Stomach smooth muscle (tissue), 2 donors: ENCODE results near the gene RGS5.

Source experiments
- H3K27ac ChIP-seq: one replicate; pipeline ENCODE4 v1.7.0; 2013; ENCODE audit warnings: mild to moderate bottlenecking, low read length, inconsistent platforms
- H3K27me3 ChIP-seq, 2 donors: one replicate each; pipeline ENCODE4 v1.7.0; 2013; ENCODE audit warnings: low read length in 2 of 2; ENCODE audit not compliant: insufficient read depth in 2 of 2, control insufficient read depth in 1 of 2
- H3K36me3 ChIP-seq, 2 donors: one replicate each; pipeline ENCODE4 v1.7.0; 2013; ENCODE audit warnings: low read length in 2 of 2; ENCODE audit not compliant: control insufficient read depth in 2 of 2, insufficient read depth in 2 of 2
- H3K4me1 ChIP-seq: one replicate; pipeline ENCODE4 v1.7.0; 2013; ENCODE audit warnings: low read length; ENCODE audit not compliant: control insufficient read depth, insufficient read depth
- H3K4me3 ChIP-seq, 2 donors: one replicate each; pipeline ENCODE4 v1.7.0; 2013; ENCODE audit warnings: low read length in 2 of 2
- H3K9ac ChIP-seq, 2 donors: one replicate each; pipeline ENCODE4 v1.7.0; 2013; ENCODE audit warnings: low read length in 2 of 2, mild to moderate bottlenecking in 1 of 2
- H3K9me3 ChIP-seq, 2 donors: one replicate each; pipeline ENCODE4 v1.7.0; 2013; ENCODE audit warnings: low read length in 2 of 2; ENCODE audit not compliant: control insufficient read depth in 2 of 2
- donor health status: healthy.
- donor health status: Pancreatic carcinoma.

Gene RGS5

GRCh38 chr1:163213626-163214025 lies 10.9 kb upstream of the RGS5 start:
- no peaks in the 10 kb centered on the region for H3K36me3 ChIP-seq

GRCh38 chr1:163211667-163212066 lies 9.0 kb upstream of the RGS5 start:
- no peaks in the 10 kb centered on the region for H3K9me3 ChIP-seq
- no peaks in the 10 kb centered on the region for H3K4me1 ChIP-seq
- no peaks in the 10 kb centered on the region for H3K36me3 ChIP-seq
- no peak overlapping the region for H3K9ac ChIP-seq
- H3K27ac ChIP-seq, result no peak overlapping the region
- no peaks in the 10 kb centered on the region for H3K27me3 ChIP-seq
- H3K4me3 ChIP-seq, result no peak overlapping the region

More at GRCh38 chr1:163213626-163214025, 10.9 kb upstream of the RGS5 start:
- Histone ChIP-seq H3K27ac (no peak overlapping the region), H3K4me1 (no peaks in the 10 kb centered on the region), H3K9ac (no peak overlapping the region), H3K27me3 (no peaks in the 10 kb centered on the region), H3K4me3 (no peak overlapping the region), H3K9me3 (no peaks in the 10 kb centered on the region)

GRCh38 chr1:163205513-163205912 lies 2.8 kb upstream of the RGS5 start:
- Histone ChIP-seq H3K27ac (no peak overlapping the region), H3K9ac (no peak overlapping the region), H3K4me1 (peaks cover 5% of the 10 kb centered on the region), H3K27me3 (no peaks in the 10 kb centered on the region), H3K4me3 (no peak overlapping the region), H3K9me3 (no peaks in the 10 kb centered on the region), H3K36me3 (no peaks in the 10 kb centered on the region)

GRCh38 chr1:163203561-163203960 lies 845 bp upstream of the RGS5 start:
- no peaks in the 10 kb centered on the region for H3K27me3 ChIP-seq
- no peak overlapping the region for H3K4me3 ChIP-seq
- no peak overlapping the region for H3K27ac ChIP-seq
- H3K9ac ChIP-seq, result no peak overlapping the region
- peaks cover 5% of the 10 kb centered on the region for H3K4me1 ChIP-seq
- no peaks in the 10 kb centered on the region for H3K36me3 ChIP-seq
- no peaks in the 10 kb centered on the region for H3K9me3 ChIP-seq

DNA sequence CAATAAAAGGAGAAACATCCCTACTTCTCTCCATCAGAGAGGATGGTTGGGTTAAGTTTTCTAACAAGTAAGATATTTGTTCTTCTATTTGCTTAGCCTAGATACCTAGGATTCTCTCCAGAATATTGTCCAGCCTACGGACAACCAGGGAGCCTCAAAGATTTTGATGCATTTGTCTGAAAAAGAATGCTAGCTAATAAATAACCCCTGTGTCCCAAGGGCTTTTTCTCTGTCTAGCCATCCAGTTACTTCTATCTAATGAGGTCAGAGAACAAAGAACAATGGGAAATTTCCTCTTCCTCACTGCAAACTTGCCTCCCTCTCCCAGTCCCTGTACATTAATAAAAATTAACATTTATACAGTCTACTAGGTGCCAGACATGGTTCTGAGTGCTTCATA lies 810 bp downstream of the RGS5 start:
- peak overlapping the region; percentile 6 to 46 for H3K9ac ChIP-seq
- H3K4me1 ChIP-seq, result peaks cover 5% of the 10 kb centered on the region
- H3K27me3 ChIP-seq, result no peaks in the 10 kb centered on the region
- no peaks in the 10 kb centered on the region for H3K36me3 ChIP-seq
- H3K4me3 ChIP-seq, result peak overlapping the region; percentile 68 to 79
- no peaks in the 10 kb centered on the region for H3K9me3 ChIP-seq
- no peak overlapping the region for H3K27ac ChIP-seq

- no peaks in the 10 kb centered on the region for H3K27me3 ChIP-seq
- peak overlapping the region in 1 of 2 donors; percentile 24 for H3K4me3 ChIP-seq
- no peak overlapping the region for H3K9ac ChIP-seq
- peaks cover 5% of the 10 kb centered on the region for H3K4me1 ChIP-seq
- peaks cover 0 to 2% of the 10 kb centered on the region in 2 donors for H3K36me3 ChIP-seq
- H3K9me3 ChIP-seq, result no peaks in the 10 kb centered on the region
- no peak overlapping the region for H3K27ac ChIP-seq
These were observed 5.7 kb downstream of the RGS5 start for GRCh38 chr1:163197022-163197421.

GRCh38 chr1:163196449-163196787 lies 6.3 kb downstream of the RGS5 start:
- peaks cover 0 to 2% of the 10 kb centered on the region in 2 donors for H3K36me3 ChIP-seq
- H3K9me3 ChIP-seq, result no peaks in the 10 kb centered on the region
- no peak overlapping the region for H3K9ac ChIP-seq
- no peak overlapping the region for H3K4me3 ChIP-seq
- H3K27ac ChIP-seq, result no peak overlapping the region
- no peaks in the 10 kb centered on the region for H3K27me3 ChIP-seq
- peaks cover 7% of the 10 kb centered on the region for H3K4me1 ChIP-seq

- Histone ChIP-seq H3K27me3 (no peaks in the 10 kb centered on the region), H3K4me3 (no peak overlapping the region), H3K4me1 (peaks cover 11% of the 10 kb centered on the region), H3K9me3 (no peaks in the 10 kb centered on the region), H3K9ac (no peak overlapping the region), H3K27ac (no peak overlapping the region), H3K36me3 (peaks cover 0 to 2% of the 10 kb centered on the region in 2 donors)
These were observed 6.8 kb downstream of the RGS5 start for GRCh38 chr1:163195728-163196448.

DNA sequence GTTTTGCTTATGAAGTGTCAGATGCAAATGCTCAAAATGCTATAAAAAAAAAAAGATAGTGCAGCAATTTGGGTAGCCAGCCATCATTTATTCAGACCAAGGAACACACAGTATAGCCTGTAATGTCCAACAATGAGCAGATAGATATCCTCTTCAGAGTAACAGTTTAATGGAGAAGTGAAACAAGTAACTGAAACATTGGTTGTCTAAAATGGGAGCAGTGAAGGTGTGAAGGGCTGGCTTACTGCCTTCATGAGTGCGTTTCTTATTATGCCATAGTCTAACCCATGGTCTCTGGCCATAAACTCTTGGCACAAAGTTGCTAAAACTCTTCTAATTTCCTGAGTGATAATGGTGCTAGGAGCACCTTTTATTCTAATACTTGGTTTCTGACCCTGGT lies 11.4 kb downstream of the RGS5 start:
- Histone ChIP-seq H3K36me3 (peaks cover 0 to 2% of the 10 kb centered on the region in 2 donors), H3K27me3 (no peaks in the 10 kb centered on the region), H3K9ac (no peak overlapping the region), H3K9me3 (no peaks in the 10 kb centered on the region), H3K4me3 (no peak overlapping the region), H3K4me1 (peaks cover 17% of the 10 kb centered on the region), H3K27ac (no peak overlapping the region)

DNA sequence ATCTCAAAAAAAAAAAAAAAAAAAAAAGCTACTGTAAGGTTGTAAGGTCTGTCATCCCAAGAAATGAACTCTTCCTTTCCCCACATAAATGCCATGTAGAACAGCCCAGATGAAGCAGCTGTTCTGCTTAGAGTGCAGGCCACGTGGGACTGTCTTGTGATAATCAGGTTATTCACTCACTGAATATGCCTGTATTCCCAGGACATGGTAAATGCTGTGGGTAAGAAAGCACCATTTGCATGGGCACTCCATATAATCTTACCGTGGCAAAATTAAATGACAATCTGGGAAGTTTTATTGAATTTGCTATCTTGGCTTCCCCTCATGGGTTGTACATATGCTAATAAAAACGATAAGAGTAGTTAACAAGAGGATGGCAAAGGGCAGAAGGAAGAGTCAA lies 13.8 kb downstream of the RGS5 start:
- H3K36me3 ChIP-seq, result peaks cover 0 to 2% of the 10 kb centered on the region in 2 donors
- H3K9ac ChIP-seq, result no peak overlapping the region
- H3K9me3 ChIP-seq, result no peaks in the 10 kb centered on the region
- peaks cover 17% of the 10 kb centered on the region for H3K4me1 ChIP-seq
- H3K27ac ChIP-seq, result no peak overlapping the region
- H3K4me3 ChIP-seq, result no peak overlapping the region
- no peaks in the 10 kb centered on the region for H3K27me3 ChIP-seq

DNA sequence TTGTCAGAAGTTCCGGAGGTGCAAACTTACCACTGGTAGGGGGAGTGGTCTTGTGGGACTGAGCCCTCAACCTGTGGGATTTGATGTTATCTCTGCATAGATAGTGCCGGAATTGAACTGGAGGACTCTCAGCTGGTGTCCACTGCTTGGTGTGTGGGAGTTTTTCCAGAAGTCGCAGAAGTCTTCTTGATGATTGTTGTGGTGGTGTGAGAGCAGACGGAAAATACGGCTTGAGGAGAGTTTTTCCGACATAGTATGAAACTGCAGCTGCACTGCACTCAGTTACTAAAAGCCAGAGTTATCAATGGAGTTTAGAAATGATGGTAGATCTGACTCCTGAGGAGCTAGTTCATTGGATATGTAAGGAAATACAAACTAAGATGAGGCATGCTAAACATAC lies 14.9 kb downstream of the RGS5 start:
- peaks cover 12% of the 10 kb centered on the region for H3K4me1 ChIP-seq
- H3K4me3 ChIP-seq, result no peak overlapping the region
- no peak overlapping the region for H3K9ac ChIP-seq
- H3K27me3 ChIP-seq, result no peaks in the 10 kb centered on the region
- no peaks in the 10 kb centered on the region for H3K36me3 ChIP-seq
- H3K27ac ChIP-seq, result no peak overlapping the region
- no peaks in the 10 kb centered on the region for H3K9me3 ChIP-seq
